22Rv1 (cell line): Measurements from ENCODE around the gene DIP2B.
A peak's percentile ranks its signal among the peaks of the same experiment; 100 is the strongest.
"Not testable (repeated sequence)": the region's sequence is repeated elsewhere in the genome, so short reads cannot be mapped to it uniquely, and the experiment has no call there.

Source experiments
- H3K27ac ChIP-seq: fragments of 450-650 bp; 2 replicates; pipeline ENCODE4 v1.5.1; 2017
- ZFX ChIP-seq: fragments of 450-650 bp; IDR thresholded peaks from 2 replicates; pipeline ENCODE4 v1.6.1; 2017; ENCODE audit warnings: antibody characterized with exemption, borderline replicate concordance
- TF ChIP-seq, protein P1 (sequence below): fragments of 450-650 bp; IDR thresholded peaks from 2 replicates; pipeline ENCODE4 v1.5.1; 2017; ENCODE audit warnings: mild to moderate bottlenecking

DIP2B gene

DNA sequence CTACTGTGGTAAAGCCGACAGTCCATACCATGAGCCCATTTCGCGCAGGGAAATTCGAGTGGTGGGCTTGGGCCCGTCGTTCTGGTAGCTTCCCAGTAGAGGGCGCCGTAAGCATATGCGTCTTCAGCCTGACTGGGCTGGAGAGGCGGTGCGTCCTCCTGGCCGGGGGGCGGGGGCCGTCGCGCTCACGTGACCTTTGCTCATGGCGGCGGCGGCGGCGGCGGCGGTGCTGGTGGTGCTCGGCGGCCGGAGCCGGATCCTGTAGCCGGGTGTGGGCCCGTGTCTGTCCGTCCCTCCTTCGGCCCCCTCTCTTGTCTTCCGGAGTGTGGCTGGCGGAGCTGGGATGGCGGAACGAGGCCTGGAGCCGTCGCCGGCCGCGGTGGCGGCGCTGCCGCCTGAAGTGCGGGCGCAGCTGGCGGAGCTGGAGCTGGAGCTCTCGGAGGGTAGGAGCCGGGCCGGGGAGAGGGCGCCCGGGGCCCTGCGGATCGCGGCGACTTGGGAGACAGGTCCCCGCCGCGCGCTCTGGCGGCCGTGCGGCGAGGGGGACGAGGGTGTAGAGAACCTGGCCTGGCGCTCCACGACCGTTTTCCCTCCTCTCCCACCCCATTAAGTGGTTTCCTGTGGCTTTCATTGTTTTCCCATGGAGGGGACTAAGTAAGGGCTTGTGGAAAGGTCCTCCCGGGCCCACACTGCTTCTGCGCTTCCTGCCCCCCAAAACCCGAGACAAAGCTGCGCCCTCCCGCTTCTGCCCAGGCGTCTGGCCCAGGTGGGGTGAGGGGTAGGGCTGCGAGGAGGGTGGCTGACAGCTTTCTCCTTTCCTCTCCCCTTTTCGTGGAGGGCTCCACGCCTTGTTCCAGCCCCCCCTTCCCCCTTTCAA, at the start of gene DIP2B:
TSS of gene DIP2B (plus strand) at position 188 of the 877 bp plus-strand sequence. CDS start at position 344, 156 bp downstream.
- H3K27ac ChIP-seq = peak within 1 kb of the TSS; percentile 66

GRCh38 chr12:50458606-50459005, 46.2 kb upstream of the DIP2B start:
- TF ChIP-seq ZFX = no peak
- TF ChIP-seq, protein P1, sequence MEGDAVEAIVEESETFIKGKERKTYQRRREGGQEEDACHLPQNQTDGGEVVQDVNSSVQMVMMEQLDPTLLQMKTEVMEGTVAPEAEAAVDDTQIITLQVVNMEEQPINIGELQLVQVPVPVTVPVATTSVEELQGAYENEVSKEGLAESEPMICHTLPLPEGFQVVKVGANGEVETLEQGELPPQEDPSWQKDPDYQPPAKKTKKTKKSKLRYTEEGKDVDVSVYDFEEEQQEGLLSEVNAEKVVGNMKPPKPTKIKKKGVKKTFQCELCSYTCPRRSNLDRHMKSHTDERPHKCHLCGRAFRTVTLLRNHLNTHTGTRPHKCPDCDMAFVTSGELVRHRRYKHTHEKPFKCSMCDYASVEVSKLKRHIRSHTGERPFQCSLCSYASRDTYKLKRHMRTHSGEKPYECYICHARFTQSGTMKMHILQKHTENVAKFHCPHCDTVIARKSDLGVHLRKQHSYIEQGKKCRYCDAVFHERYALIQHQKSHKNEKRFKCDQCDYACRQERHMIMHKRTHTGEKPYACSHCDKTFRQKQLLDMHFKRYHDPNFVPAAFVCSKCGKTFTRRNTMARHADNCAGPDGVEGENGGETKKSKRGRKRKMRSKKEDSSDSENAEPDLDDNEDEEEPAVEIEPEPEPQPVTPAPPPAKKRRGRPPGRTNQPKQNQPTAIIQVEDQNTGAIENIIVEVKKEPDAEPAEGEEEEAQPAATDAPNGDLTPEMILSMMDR = no peak
- no peak overlapping the region for H3K27ac ChIP-seq

More for the DNA sequence above, at the start of gene DIP2B:
- no peak for TF ChIP-seq ZFX
- TF ChIP-seq, protein P1 = peak; percentile 99

DNA sequence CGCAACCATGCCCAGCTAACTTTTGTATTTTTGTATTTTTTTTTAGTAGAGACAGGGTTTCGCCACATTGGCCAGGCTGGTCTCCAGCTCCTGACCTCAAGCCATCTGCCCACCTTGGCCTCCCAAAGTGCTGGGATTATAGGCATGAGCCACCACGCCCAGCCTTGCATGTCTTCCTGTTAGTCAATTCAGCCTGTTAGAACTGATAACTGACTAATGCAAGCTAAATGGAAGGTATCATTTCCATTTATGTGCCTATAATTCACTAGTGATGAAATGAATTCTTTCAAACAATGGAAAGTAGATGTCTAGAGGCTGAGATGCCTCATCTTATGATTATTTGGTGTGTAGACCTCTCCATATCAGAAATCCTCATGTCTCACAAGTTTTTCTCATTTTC, 37.3 kb upstream of the DIP2B start:
- no peak overlapping the region for H3K27ac ChIP-seq
- TF ChIP-seq ZFX = no peak
- TF ChIP-seq, protein P1 = no peak

DNA sequence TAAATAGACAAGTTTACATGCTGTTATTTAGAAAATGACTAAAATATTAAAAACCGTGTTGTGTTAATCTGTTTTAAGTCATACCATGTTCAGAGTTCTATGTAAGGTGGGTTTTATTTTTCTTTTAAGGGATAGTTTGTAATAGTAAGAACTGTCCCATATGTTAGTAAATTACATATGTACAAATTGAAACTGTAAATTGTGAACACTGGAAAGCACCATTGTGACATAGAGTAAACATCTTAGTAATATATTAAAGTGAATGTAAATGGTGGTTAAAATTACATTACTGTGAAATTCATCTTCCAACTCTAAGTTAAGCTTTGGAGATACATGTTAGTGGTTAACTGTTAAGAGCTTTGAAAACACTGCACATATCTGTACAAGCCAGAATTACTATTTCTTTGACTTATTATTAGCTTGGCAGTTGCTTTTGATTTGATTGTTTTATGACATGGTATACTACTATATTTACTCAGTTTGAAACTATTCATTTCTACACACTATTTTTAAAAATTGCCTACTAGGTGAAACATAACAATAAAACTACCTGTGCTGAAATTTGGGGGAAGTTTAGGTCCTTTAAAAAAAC, 27.4 kb upstream of the DIP2B start:
- TF ChIP-seq ZFX = no peak
- TF ChIP-seq, protein P1 = no peak
- H3K27ac ChIP-seq = no peak overlapping the region

- TF ChIP-seq, protein P1 = no peak
- no peak for TF ChIP-seq ZFX
- H3K27ac ChIP-seq = no peak overlapping the region
Observed at GRCh38 chr12:50482571-50482970, 22.2 kb upstream of the DIP2B start.

- no peak for TF ChIP-seq ZFX
- TF ChIP-seq, protein P1 = no peak
- H3K27ac ChIP-seq = no peak overlapping the region
Observed at GRCh38 chr12:50483488-50483887, 21.3 kb upstream of the DIP2B start.

GRCh38 chr12:50488801-50489200, 16.0 kb upstream of the DIP2B start:
- no peak overlapping the region for H3K27ac ChIP-seq
- TF ChIP-seq, protein P1 = no peak
- no peak for TF ChIP-seq ZFX

- H3K27ac ChIP-seq = not testable (repeated sequence)
Observed at GRCh38 chr12:50498119-50498518, 6.7 kb upstream of the DIP2B start.
